Measurements from ENCODE around the gene CLCN4. TPM values are rescaled to one million over a fixed set of nuclear protein-coding genes. Genes with fewer than 3 reads are reported as not detected.

The CLCN4 gene
- total and polyA plus RNA-seq, 2 donors (not counting 1 experiment from before 2014, with no cell fraction given), result 7.7 to 9.1 TPM

GRCh38 chrX:10160211-10160610, 3.4 kb downstream of the CLCN4 start:
- H3K36me3 ChIP-seq (replicated peaks in 1 of 2; ENCODE audit: control extremely low read depth in 1 of 2, control insufficient read depth in 1 of 2, extremely low read depth in 1 of 2, insufficient read depth in 2 of 2, low read length in 1 of 2), result peaks cover 0 to 22% of the 10 kb centered on the region in 2 experiments
- H4K20me1 ChIP-seq (ENCODE audit: control insufficient read depth, insufficient read depth, low read length, poor library complexity, severe bottlenecking), result peaks cover 38% of the 10 kb centered on the region
- Mint-ChIP-seq H3K4me3 (no peak overlapping the region), H3K4me1 (peaks cover 36% of the 10 kb centered on the region), H3K9me3 (ENCODE audit: insufficient read depth) (no peaks in the 10 kb centered on the region), H3K27me3 (no peaks in the 10 kb centered on the region), H3K27ac (peak overlapping the region; percentile 32)
- intact Hi-C loops (cut with micrococcal nuclease), result no loop called here
- WGBS (ENCODE audit: insufficient coverage), result 100% methylated on average over 7 of the region's 9 CpGs
- H3K27ac ChIP-seq (ENCODE audit: low read length in 2 of 2), result no peak overlapping the region
- H3K9me3 ChIP-seq (ENCODE audit: control extremely low read depth in 1 of 3, control insufficient read depth in 2 of 3, insufficient read depth in 1 of 3, low read length in 2 of 3), result peaks cover 0 to 5% (median 0%) of the 10 kb centered on the region in 3 donors
- ATAC-seq (ENCODE audit: low read depth) (no peak), DNase-seq (no peak)
- H3K79me2 ChIP-seq (ENCODE audit: control insufficient read depth, insufficient read depth, low read length), result peaks cover 62% of the 10 kb centered on the region
- no peaks in the 10 kb centered on the region for H3K27me3 ChIP-seq (replicated peaks in 1 of 4; ENCODE audit: control extremely low read depth in 1 of 4, control insufficient read depth in 3 of 4, insufficient read depth in 4 of 4, low read length in 3 of 4)
- no peak overlapping the region for H3K4me3 ChIP-seq (ENCODE audit: control extremely low read depth in 1 of 5, extremely low read depth in 1 of 5, insufficient read depth in 1 of 5, low read depth in 2 of 5, low read length in 4 of 5)
- TF ChIP-seq EZH2 (IDR thresholded peaks at IDR 0.05; ENCODE audit: borderline replicate concordance, insufficient read depth, low read depth, low read length, poor library complexity, severe bottlenecking) (no peak), CTCF (IDR thresholded peaks at IDR 0.05) (no peak)
- H3K4me1 ChIP-seq (ENCODE audit: control insufficient read depth in 2 of 2, insufficient read depth in 2 of 2, low read length in 2 of 2), result peaks cover 27 to 29% of the 10 kb centered on the region in 2 donors
- ChIA-PET CTCF (interaction anchor here (1.0 kb wide), 1 partner anchor 39 kb away, joined by 3 read pairs; no protein-coding TSS in a partner anchor), POLR2A (no interaction called here)
- no peak overlapping the region for H3K9ac ChIP-seq (ENCODE audit: low read length)
- no peak overlapping the region for H3K4me2 ChIP-seq (replicated peaks; ENCODE audit: low read depth, low read length, poor library complexity, severe bottlenecking)
- H2AFZ ChIP-seq (ENCODE audit: insufficient read depth, low read depth, low read length, poor library complexity, severe bottlenecking), result no peak overlapping the region

GRCh38 chrX:10163031-10163430, 6.3 kb downstream of the CLCN4 start:
- Histone ChIP-seq H4K20me1 (ENCODE audit: control insufficient read depth, insufficient read depth, low read length, poor library complexity, severe bottlenecking) (peaks cover 47% of the 10 kb centered on the region), H3K9me3 (ENCODE audit: control extremely low read depth in 1 of 3, control insufficient read depth in 2 of 3, insufficient read depth in 1 of 3, low read length in 2 of 3) (peaks cover 0 to 5% (median 0%) of the 10 kb centered on the region in 3 donors), H3K4me1 (ENCODE audit: control insufficient read depth in 2 of 2, insufficient read depth in 2 of 2, low read length in 2 of 2) (peaks cover 41 to 43% of the 10 kb centered on the region in 2 donors), H2AFZ (ENCODE audit: insufficient read depth, low read depth, low read length, poor library complexity, severe bottlenecking) (no peak overlapping the region), H3K27ac (ENCODE audit: low read length in 2 of 2) (no peak overlapping the region), H3K9ac (ENCODE audit: low read length) (no peak overlapping the region), H3K4me2 (replicated peaks; ENCODE audit: low read depth, low read length, poor library complexity, severe bottlenecking) (no peak overlapping the region), H3K27me3 (replicated peaks in 1 of 4; ENCODE audit: control extremely low read depth in 1 of 4, control insufficient read depth in 3 of 4, insufficient read depth in 4 of 4, low read length in 3 of 4) (no peaks in the 10 kb centered on the region), H3K79me2 (ENCODE audit: control insufficient read depth, insufficient read depth, low read length) (peaks cover 76% of the 10 kb centered on the region), H3K4me3 (ENCODE audit: control extremely low read depth in 1 of 5, extremely low read depth in 1 of 5, insufficient read depth in 1 of 5, low read depth in 2 of 5, low read length in 4 of 5) (no peak overlapping the region), H3K36me3 (replicated peaks in 1 of 2; ENCODE audit: control extremely low read depth in 1 of 2, control insufficient read depth in 1 of 2, extremely low read depth in 1 of 2, insufficient read depth in 2 of 2, low read length in 1 of 2) (peaks cover 0 to 22% of the 10 kb centered on the region in 2 experiments)
- no peaks in the 10 kb centered on the region for H3K27me3 Mint-ChIP-seq
- POLR2A ChIA-PET, result no interaction called here
- TF ChIP-seq CTCF (IDR thresholded peaks at IDR 0.05) (no peak), EZH2 (IDR thresholded peaks at IDR 0.05; ENCODE audit: borderline replicate concordance, insufficient read depth, low read depth, low read length, poor library complexity, severe bottlenecking) (no peak)
- H3K4me3 Mint-ChIP-seq, result no peak overlapping the region
- no CpG with 5 or more reads among the region's 2 CpGs for WGBS (ENCODE audit: insufficient coverage)
- DNase-seq, result no peak
- no peaks in the 10 kb centered on the region for H3K9me3 Mint-ChIP-seq (ENCODE audit: insufficient read depth)
- intact Hi-C loops (cut with micrococcal nuclease), result no loop called here
- CTCF ChIA-PET, result no interaction called here
- no peak for ATAC-seq (ENCODE audit: low read depth)
- H3K4me1 Mint-ChIP-seq, result peaks cover 42% of the 10 kb centered on the region
- H3K27ac Mint-ChIP-seq, result no peak overlapping the region
